GM19035 (cell line): Measurements from ENCODE around the gene FTMT.
"Not testable (repeated sequence)": the region's sequence is repeated elsewhere in the genome, so short reads cannot be mapped to it uniquely, and the experiment has no call there.

Experiments used
- ATAC-seq: cut with Tn5 transposase; IDR thresholded peaks from one replicate; pipeline ENCODE4 v1.9.1; 2021; ENCODE audit not compliant: unreplicated experiment

The FTMT gene

GRCh38 chr5:121851643-121852574 lies at the start of gene FTMT:
Gene FTMT (plus strand): TSS chr5:121851882. CDS start chr5:121851964, 82 bp downstream.
- ATAC-seq, result no peak

- not testable (repeated sequence) for ATAC-seq
Observed at GRCh38 chr5:121805251-121805650, 46.4 kb upstream of the FTMT start.

GRCh38 chr5:121805911-121806310 lies 45.8 kb upstream of the FTMT start:
- no peak for ATAC-seq

GRCh38 chr5:121816164-121816563 lies 35.5 kb upstream of the FTMT start:
- no peak for ATAC-seq

GRCh38 chr5:121819682-121820261 lies 31.9 kb upstream of the FTMT start:
- no peak for ATAC-seq

- no peak for ATAC-seq
Observed at GRCh38 chr5:121833617-121834016, 18.1 kb upstream of the FTMT start.

GRCh38 chr5:121834021-121834420 lies 17.7 kb upstream of the FTMT start:
- no peak for ATAC-seq

- no peak for ATAC-seq
Observed at GRCh38 chr5:121841892-121842291, 9.8 kb upstream of the FTMT start.

GRCh38 chr5:121850272-121850671 lies 1.4 kb upstream of the FTMT start:
- no peak for ATAC-seq

GRCh38 chr5:121853850-121854249 lies 2.2 kb downstream of the FTMT start:
- ATAC-seq, result no peak

GRCh38 chr5:121862801-121863200 lies 11.1 kb downstream of the FTMT start:
- ATAC-seq, result no peak

GRCh38 chr5:121863753-121864285 lies 12.1 kb downstream of the FTMT start:
- no peak for ATAC-seq

- no peak for ATAC-seq
Observed at GRCh38 chr5:121867403-121867802, 15.7 kb downstream of the FTMT start.

- no peak for ATAC-seq
Observed at GRCh38 chr5:121870489-121870888, 18.8 kb downstream of the FTMT start.

GRCh38 chr5:121872856-121873255 lies 21.2 kb downstream of the FTMT start:
- no peak for ATAC-seq

- no peak for ATAC-seq
Observed at GRCh38 chr5:121873409-121873808, 21.7 kb downstream of the FTMT start.

- ATAC-seq, result no peak
Observed at GRCh38 chr5:121885630-121886029, 33.9 kb downstream of the FTMT start.

- ATAC-seq, result no peak
Observed at GRCh38 chr5:121887727-121888126, 36.0 kb downstream of the FTMT start.

GRCh38 chr5:121890297-121890858 lies 38.7 kb downstream of the FTMT start:
- no peak for ATAC-seq

- no peak for ATAC-seq
Observed at GRCh38 chr5:121897341-121897740, 45.7 kb downstream of the FTMT start.

- no peak for ATAC-seq
Observed at GRCh38 chr5:121899346-121899745, 47.7 kb downstream of the FTMT start.
